Suprapubic skin (tissue), 4 donors: Measurements from ENCODE around the gene SLC19A2. TPM values are rescaled to one million over a fixed set of nuclear protein-coding genes. Genes with fewer than 3 reads are reported as not detected.

Experiments
- DNase-seq, 2 donors: peaks; one replicate each; pipeline ENCODE4 v3.0.0-alpha.2; 2019; ENCODE audit warnings: low spot score in 2 of 2
- H3K27ac ChIP-seq: fragments of 200-600 bp; sonication (generic); one replicate; pipeline ENCODE4 v1.5.1; 2019
- H3K27me3 ChIP-seq: fragments of 200-600 bp; sonication (generic); one replicate; pipeline ENCODE4 v1.5.1; 2019
- H3K36me3 ChIP-seq: fragments of 200-600 bp; sonication (generic); one replicate; pipeline ENCODE4 v1.5.1; 2019
- H3K4me1 ChIP-seq: fragments of 200-600 bp; sonication (generic); one replicate; pipeline ENCODE4 v1.5.1; 2019
- H3K4me3 ChIP-seq: fragments of 200-600 bp; sonication (generic); one replicate; pipeline ENCODE4 v1.5.1; 2019; ENCODE audit warnings: mild to moderate bottlenecking
- H3K9me3 ChIP-seq: fragments of 200-600 bp; sonication (generic); one replicate; pipeline ENCODE4 v1.5.1; 2019
- CTCF ChIP-seq, 2 donors: fragments of 200-600 bp in 1 of 2; fragments of 450-650 bp in 1 of 2; sonication (generic) in 1 of 2; IDR thresholded peaks; one replicate each; pipeline ENCODE4 v1.5.1; 2016 to 2019; ENCODE audit warnings: antibody characterized with exemption in 2 of 2, mild to moderate bottlenecking in 1 of 2, moderate library complexity in 1 of 2
- EP300 ChIP-seq: sonication (generic); formaldehyde crosslinking; IDR thresholded peaks from one replicate; pipeline ENCODE4 v1.6.1; 2017; ENCODE audit warnings: antibody characterized with exemption
- POLR2A ChIP-seq, 2 donors: fragments of 450-650 bp; IDR thresholded peaks; one replicate each; pipeline ENCODE4 v1.6.1; 2017; ENCODE audit warnings: antibody characterized with exemption in 2 of 2, mild to moderate bottlenecking in 2 of 2, moderate library complexity in 2 of 2
- POLR2AphosphoS5 ChIP-seq, 3 donors: sonication (generic); formaldehyde crosslinking; IDR thresholded peaks; one replicate each; pipeline ENCODE4 v1.6.1; 2017; ENCODE audit warnings: antibody characterized with exemption in 3 of 3
- WGBS: methylation state at CpG from one replicate; pipeline ENCODE4 v1.1.5; 2018; 5-methylcytosine and 5-hydroxymethylcytosine counted together
- total RNA-seq, 4 donors: library from RNA; depleted of rRNA; stranded (reverse); fragments of >200 nt; gene quantifications; one replicate each; pipeline ENCODE4 v1.1.0, GENCODE V29; 2016

The SLC19A2 gene
- total RNA-seq, 4 donors from 2014 or later, result 21.9 to 38.7 (median 30.5) TPM

GRCh38 chr1:169452921-169453320, 32.8 kb downstream of the SLC19A2 start:
- DNase-seq, result no peak
- Histone ChIP-seq H3K4me3 (no peak overlapping the region), H3K4me1 (peaks cover 4% of the 10 kb centered on the region), H3K27me3 (no peaks in the 10 kb centered on the region), H3K27ac (no peak overlapping the region), H3K36me3 (no peaks in the 10 kb centered on the region), H3K9me3 (peaks cover 8% of the 10 kb centered on the region)
- TF ChIP-seq POLR2AphosphoS5 (IDR thresholded peaks at IDR 0.05), result no peak
- TF ChIP-seq EP300, result no peak
- no peak for TF ChIP-seq CTCF (IDR thresholded peaks at IDR 0.05)
- no peak for TF ChIP-seq POLR2A (IDR thresholded peaks at IDR 0.05)
- WGBS, result 90% methylated on average over 2 of the region's 2 CpGs

GRCh38 chr1:169451218-169451824, 34.4 kb downstream of the SLC19A2 start:
- Histone ChIP-seq H3K4me3 (no peak overlapping the region), H3K4me1 (peaks cover 4% of the 10 kb centered on the region), H3K9me3 (no peaks in the 10 kb centered on the region), H3K27me3 (no peaks in the 10 kb centered on the region), H3K27ac (no peak overlapping the region), H3K36me3 (no peaks in the 10 kb centered on the region)
- TF ChIP-seq POLR2A (IDR thresholded peaks at IDR 0.05) (no peak), CTCF (IDR thresholded peaks at IDR 0.05) (no peak), POLR2AphosphoS5 (IDR thresholded peaks at IDR 0.05) (no peak), EP300 (no peak)
- DNase-seq, result no peak
- WGBS, result 40% methylated on average over 1 of the region's 1 CpG

GRCh38 chr1:169443923-169444322, 41.8 kb downstream of the SLC19A2 start:
- Histone ChIP-seq H3K27ac (no peak overlapping the region), H3K27me3 (peaks cover 5% of the 10 kb centered on the region), H3K4me1 (no peaks in the 10 kb centered on the region), H3K36me3 (no peaks in the 10 kb centered on the region), H3K4me3 (no peak overlapping the region), H3K9me3 (no peaks in the 10 kb centered on the region)
- TF ChIP-seq POLR2AphosphoS5 (IDR thresholded peaks at IDR 0.05) (no peak), EP300 (no peak), CTCF (IDR thresholded peaks at IDR 0.05) (no peak), POLR2A (IDR thresholded peaks at IDR 0.05) (no peak)
- no peak for DNase-seq
- 46% methylated on average over 3 of the region's 3 CpGs for WGBS

GRCh38 chr1:169427081-169427641, 58.6 kb downstream of the SLC19A2 start, which contains the start of gene CCDC181:
Gene CCDC181 (minus strand): TSS chr1:169427474. CDS start chr1:169424927, 2,547 bp downstream.
- no peaks in the 10 kb centered on the region for H3K36me3 ChIP-seq
- peaks cover 1% of the 10 kb centered on the region for H3K9me3 ChIP-seq
- no peak within 1 kb of the TSS for H3K27ac ChIP-seq
- peak within 1 kb of the TSS; percentile 42 for H3K4me3 ChIP-seq
- 2% methylated on average over 29 of the region's 29 CpGs for WGBS
- H3K27me3 ChIP-seq, result peaks cover 44% of the 10 kb centered on the region
- TF ChIP-seq POLR2A (IDR thresholded peaks at IDR 0.05), result no peak
- TF ChIP-seq EP300, result no peak
- no peak for TF ChIP-seq POLR2AphosphoS5 (IDR thresholded peaks at IDR 0.05)
- no peak for TF ChIP-seq CTCF (IDR thresholded peaks at IDR 0.05)
- no peak for DNase-seq
- H3K4me1 ChIP-seq, result peaks cover 6% of the 10 kb centered on the region

- H3K4me3 ChIP-seq, result no peak overlapping the region
- H3K27ac ChIP-seq, result no peak overlapping the region
- DNase-seq, result no peak
- peaks cover 6% of the 10 kb centered on the region for H3K4me1 ChIP-seq
- H3K27me3 ChIP-seq, result peaks cover 38% of the 10 kb centered on the region
- H3K9me3 ChIP-seq, result no peaks in the 10 kb centered on the region
- H3K36me3 ChIP-seq, result no peaks in the 10 kb centered on the region
- TF ChIP-seq POLR2A (IDR thresholded peaks at IDR 0.05), result no peak
- TF ChIP-seq CTCF (IDR thresholded peaks at IDR 0.05), result no peak
- TF ChIP-seq POLR2AphosphoS5 (IDR thresholded peaks at IDR 0.05), result no peak
- no peak for TF ChIP-seq EP300
- WGBS, result 57% methylated on average over 6 of the region's 6 CpGs
These were observed 59.5 kb downstream of the SLC19A2 start for GRCh38 chr1:169426174-169426705.
